ENCODE data around the gene MYZAP.

The MYZAP gene

DNA sequence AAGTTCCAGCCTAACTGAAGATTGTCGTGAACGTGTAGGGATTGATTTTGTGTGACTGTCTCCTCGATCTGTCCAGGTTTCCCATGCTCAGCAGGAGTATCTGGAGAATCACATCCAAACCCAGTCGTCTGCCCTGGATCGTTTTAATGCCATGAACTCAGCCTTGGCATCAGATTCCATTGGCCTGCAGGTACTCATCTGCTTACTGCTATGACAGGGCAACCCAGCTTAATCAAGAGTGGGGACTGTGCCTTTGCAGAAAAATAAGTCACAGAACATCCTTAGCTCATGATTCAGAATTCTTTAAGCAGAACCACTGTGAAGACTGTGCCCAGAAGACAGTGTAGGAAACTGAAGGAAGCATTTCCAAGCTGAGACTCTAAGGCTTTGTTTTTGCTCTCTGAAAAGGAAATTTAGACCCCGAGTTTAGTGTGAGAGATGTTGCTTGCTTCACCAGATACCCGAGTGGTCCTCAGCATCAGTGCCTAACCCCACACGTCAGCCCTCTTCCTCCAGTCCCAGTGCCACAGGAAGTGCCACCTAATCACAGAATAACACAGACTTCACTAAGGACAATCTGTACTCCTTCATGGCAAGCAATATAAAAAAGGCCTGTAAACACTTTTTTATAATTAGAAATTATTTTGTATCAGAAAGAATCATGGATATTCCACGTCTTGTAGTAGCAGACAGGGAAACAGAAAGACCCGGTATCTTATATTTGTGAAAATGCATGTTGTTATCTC is 34.2 kb downstream of the MYZAP start:
- no peak for DNase-seq (ENCODE audit: low read depth in 2 of 2)

DNA sequence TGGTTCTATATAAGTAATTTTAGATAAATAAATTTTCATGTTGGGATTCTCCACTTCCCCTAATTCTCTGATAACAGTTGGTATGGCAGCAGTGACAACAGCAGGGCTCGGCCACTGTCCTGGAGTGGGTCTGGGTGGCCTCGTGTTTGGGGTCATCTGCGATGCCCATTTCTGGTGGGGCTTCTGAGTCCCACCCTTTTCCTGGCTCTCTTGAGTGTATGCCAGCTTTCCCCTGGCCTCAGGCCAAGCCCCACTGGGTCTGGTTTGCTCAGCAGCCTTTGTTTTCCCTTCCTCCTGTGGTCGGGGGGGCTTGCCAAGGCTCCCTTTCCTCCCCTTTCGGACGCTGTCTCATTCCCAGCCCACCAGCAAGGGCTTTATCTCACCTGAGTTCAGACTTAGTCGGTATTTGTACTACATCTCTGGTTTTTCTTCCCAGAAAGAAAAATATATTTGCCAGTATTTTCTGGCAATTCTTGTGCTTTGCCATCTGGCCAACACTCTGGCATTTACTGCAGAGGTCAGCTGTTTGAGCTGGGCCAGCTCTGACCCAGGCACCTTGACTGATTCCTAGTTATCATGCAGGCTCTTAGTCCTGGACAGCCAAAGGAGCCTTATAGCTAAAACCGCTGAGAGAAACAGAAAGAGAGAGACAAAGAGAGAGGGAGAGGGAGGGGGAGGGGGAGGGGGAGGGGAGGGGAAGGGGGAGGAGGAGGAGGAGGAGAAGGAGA is 35.2 kb downstream of the MYZAP start:
- no peak for DNase-seq (ENCODE audit: low read depth in 2 of 2)

DNA sequence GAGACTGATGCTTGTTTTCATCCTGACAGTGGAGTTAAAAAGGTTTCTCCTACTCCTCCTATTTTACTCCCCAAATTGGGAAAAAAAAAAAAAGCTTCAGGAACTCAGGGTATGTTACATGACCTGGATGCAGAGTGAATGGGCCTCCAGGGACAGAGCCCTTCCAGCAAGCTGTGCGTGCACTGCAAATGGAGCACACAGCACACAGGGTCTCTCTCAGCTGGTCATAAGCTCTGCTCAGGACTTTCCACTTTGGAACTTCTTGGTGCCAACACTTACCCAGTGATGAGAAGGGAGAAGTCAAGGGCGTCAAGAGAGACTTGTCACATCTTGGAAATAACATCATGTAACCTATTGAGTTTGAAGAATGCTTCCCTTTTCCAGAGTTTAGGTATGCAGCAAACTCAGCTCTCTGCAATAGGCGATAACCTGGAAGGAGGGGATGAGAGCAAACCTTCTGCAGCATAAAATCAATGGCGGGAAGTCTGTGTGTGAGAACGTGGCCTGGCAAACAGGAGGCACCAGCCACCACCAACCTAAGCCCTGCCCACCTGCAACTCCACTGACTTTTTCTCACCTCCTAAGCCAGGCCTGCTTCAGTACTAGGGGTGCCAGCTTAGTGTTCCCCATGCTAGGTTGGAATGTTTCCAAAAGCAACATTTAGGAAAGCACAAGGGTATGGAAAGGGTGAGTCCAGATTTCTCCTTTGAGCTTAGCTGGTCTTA is 39.8 kb downstream of the MYZAP start:
- no peak for DNase-seq (ENCODE audit: low read depth in 2 of 2)

DNA sequence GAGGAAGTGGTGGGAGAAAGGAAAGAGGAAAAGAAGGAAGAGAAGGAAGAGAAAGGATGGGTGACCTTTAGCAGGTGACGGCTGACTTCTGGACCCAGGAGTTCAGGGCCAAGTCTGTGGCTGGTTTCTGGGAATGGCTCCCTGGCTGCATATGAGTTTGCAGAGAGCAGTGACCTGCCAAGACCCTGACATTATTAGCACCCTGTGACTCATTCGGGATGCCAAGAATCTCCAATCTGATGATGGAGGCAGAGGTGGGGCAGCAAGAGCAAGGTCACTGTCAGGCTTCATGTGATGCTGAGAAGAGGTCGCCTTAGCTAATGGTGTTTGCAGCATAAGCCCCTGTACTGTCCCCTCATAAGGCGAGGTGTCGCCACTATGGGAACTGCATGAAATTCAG is 42.6 kb downstream of the MYZAP start:
- no peak for DNase-seq (ENCODE audit: low read depth in 2 of 2)

DNA sequence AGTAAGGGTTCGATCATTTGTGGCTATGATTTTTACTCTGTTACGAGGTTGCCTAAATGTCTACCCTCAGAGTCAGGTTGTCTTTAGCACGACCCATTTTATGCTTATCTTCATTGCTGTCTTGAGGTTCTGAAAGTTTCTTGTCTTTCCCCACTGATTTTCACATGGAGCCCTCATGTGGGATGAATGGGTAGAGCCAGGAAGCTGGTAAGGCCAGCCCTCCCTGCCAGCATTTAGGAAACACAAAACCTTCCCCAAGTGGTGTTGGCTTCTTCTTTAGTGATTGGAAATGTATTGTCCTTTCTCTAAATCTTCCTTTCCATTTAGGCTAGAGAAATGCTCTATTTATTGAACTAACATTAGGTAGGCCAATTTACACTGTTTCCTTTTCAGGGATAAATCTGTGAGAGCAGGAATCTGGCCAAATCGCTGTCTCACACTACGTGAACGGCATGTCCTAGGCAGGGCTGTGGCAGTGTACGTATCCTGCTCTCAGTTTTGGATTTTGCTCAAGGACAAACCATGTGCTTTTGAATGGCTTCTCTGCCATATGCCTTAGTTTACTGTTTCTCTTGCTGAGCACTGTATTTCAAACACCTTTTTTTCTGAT is 43.7 kb downstream of the MYZAP start:
- no peak for DNase-seq (ENCODE audit: low read depth in 2 of 2)

DNA sequence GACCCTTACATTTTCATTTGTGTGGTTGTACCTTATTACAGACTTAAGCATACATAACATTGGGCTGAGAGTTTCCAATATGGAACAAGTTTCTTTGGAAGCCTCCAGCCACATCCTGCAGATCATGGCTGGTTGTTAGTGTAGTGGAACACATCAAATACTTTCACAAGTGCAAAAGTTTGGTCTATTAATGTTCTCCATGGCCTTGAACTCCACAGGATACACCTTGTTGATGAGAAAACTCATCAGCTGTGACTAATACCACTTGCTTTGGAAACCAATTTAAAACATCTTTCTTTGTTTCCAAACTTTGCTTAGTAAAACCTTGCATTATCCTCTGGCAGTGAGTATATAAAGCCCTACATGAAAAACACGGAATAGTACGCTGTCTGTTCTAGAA is 46.1 kb downstream of the MYZAP start:
- no peak for DNase-seq (ENCODE audit: low read depth in 2 of 2)

DNA sequence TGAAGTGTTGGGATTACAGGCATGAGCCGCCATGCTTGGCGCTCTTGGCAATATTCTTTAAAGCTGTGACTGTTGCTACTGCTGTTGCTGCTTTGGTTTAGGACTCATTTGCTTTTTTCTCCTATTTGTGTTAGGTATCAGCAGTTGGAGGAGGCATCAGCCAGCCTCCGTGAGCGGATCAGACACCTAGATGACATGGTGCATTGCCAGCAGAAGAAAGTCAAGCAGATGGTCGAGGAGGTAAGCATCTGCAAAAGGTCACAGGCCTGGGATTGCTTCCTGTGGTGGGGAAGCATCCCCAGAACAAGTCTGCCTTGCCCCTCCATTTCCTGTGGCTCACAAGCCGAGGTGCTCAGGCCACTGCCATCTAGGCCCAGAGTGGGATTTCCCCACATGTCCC is 47.6 kb downstream of the MYZAP start:
- DNase-seq (ENCODE audit: low read depth in 2 of 2), result no peak

DNA sequence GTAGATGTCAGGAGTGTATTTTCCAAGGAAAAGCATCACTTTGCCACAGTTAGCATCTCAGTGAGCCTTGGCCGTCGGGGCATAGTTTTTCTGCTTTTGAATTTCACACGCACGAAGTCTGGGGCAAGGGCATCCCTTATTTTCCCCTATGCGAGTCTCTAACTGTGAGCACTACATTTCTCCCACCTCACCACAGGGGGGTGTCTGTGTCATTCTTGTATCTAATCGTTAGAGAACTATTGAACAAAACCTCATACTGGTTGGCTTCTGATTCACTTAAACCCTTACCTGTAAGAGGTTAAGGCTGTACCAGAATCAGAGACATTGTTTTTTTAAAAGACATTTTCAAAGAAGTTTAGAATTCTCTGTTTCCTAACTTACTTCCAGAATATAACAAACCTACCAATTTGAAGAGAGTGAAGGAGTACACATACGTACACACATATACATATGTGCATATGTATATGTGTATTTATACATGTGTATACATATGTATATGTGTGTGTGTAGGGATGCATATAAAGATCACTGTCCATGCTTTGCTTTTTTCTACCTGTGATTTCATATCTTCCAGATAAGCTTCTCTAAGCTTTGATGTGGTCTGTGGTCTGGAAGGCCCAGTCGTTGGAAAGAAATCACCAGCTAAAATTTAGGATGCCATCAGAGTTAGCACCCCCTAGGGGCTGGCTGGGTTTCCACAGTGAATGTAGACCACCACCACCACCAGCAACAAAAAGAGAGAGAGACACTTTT is 49.4 kb downstream of the MYZAP start:
- no peak for DNase-seq (ENCODE audit: low read depth in 2 of 2)

DNA sequence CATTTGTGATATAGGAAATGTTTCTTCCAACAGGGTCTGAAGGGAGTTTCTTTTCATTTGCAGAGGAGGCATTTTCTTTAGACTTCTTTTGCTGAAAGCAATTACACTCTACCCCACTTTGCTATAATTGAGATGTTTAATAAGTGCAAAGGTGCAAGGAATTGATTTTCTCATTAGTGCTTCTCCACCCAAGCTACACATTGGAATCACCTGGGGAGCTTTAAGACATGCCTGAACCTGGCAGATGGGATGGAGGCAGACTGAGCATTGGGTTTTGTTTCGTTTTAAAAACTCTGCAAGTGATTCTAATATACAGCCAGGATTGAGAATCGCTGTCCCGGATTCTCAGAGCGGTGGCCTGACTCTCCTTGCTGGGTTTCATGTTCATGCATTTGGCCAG is 52.1 kb downstream of the MYZAP start:
- DNase-seq (ENCODE audit: low read depth in 2 of 2), result no peak

DNA sequence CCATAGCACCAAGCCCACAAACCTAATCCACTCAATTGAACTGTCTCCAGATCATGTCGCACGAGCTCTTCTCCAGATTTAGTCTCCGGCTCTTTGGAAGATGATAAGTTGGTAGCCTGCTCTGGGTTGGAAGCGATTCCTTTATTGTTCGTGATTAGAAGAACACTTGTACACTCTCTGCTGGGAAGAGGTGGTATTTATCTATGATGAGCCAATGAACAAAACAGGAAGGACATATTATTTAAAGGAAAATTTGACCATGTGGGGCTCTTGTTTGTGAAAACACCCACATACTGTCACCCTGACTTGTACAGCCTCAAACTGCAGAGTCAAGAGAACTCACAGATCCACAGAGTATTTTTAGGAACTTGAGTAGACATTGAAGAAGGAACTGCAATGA is 54.4 kb downstream of the MYZAP start:
- DNase-seq (ENCODE audit: low read depth in 2 of 2), result no peak

DNA sequence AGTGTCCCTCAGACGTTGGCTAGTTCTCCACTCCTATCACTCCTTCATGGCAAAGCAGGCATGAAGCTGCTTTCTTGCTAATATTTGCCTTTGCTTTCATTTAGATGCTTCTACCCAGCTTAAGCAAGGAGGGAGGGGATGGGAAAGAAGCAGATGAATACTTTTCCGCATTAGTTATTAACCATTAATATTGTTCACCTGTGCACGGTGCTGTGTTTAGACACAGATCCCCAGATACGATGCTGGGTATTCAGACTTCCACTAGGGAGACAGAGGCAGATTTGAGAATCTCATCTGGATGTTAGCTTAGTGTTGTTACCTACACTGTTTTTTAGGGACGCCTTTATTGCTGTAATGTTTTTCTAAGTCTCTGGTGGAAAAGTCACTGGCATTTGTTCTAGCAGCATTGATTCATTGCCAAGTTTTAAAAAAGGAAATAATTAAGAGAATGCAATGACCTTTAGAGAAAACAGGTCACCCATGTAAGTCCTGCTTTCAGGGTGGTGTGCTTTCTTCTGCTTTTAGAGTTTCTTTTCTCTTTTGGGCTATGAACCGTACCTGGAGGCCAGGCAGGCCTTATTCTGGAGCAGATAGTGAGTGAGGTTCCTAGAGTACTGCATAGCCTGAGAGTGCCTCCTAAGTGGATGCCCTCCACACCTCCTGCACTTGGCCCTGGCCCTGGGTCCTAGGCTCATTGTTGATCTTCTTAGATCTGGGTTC is 55.5 kb downstream of the MYZAP start:
- DNase-seq (ENCODE audit: low read depth in 2 of 2), result no peak

DNA sequence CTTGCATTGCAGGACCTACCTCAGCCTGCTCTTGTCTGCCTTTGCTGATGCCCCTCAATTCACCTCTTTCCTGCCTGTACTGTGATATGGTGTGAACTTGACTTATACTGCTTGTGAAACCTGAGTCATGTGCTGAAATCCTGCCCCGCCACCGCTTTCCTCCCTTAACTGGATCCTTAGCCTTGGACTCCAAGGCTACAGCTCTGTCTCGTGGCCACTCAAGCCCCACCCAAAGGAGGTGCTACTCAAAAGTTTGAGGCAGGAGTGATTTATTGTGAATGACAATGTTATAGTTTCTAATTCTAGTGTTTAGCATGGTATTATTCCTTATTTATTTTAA is 56.1 kb downstream of the MYZAP start:
- DNase-seq (ENCODE audit: low read depth in 2 of 2), result no peak

DNA sequence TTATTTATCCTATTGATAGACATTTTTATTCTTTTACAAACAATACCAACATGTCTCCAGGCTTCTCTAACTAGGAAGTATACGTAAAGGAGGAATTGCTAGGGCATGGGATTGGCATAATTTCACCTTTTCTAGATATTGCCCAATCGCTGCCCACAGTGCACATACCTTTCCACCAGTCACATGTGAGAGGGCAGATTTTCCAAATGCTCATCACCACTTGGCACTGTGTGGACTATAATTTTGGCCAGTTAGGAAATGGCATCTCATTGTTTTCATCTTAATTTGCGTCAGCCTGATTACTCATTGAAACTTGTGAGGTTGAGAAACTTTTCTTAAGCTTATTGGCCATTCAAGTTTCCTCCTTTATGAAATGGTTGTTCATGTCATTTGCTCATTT is 57.4 kb downstream of the MYZAP start:
- DNase-seq (ENCODE audit: low read depth in 2 of 2), result no peak

DNA sequence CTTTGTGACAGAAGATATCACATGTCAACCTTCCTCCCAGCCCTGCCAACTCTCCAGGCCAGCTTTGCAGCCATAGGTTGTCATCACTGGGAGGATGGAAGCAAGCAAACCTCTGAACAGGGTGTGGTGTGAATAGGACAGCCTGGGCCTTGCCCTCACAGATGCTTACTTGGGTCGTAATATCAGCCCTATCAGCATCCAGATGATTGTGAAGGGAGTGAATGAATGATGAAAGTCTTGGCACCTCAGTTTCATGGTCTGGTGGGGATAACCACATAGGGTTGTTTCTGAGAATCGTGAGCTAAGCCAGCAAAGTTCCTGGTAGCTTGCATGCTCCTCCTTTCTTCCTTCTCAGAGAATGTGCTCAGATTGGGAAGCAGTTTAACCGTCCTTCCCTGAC is 59.7 kb downstream of the MYZAP start:
- no peak for DNase-seq (ENCODE audit: low read depth in 2 of 2)

DNA sequence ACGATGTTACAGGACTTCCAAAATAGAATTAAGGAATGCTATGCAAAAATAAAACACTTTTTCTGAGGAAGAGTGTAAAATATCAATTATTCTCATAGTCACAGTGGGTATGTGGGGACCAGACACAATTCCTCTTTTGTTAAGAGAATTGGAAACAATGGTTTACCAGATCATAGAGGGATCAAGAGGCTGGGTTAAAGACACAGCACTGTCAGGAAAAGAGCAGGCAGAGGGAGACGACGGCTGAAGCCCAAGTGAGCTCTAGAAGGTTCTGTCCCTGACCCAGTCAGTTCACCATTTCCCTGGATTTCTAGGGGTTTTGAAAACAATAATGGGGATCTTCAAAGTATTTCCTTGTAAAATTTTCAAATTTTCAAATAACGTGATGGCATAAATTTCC is 60.8 kb downstream of the MYZAP start:
- DNase-seq (ENCODE audit: low read depth in 2 of 2), result no peak

DNA sequence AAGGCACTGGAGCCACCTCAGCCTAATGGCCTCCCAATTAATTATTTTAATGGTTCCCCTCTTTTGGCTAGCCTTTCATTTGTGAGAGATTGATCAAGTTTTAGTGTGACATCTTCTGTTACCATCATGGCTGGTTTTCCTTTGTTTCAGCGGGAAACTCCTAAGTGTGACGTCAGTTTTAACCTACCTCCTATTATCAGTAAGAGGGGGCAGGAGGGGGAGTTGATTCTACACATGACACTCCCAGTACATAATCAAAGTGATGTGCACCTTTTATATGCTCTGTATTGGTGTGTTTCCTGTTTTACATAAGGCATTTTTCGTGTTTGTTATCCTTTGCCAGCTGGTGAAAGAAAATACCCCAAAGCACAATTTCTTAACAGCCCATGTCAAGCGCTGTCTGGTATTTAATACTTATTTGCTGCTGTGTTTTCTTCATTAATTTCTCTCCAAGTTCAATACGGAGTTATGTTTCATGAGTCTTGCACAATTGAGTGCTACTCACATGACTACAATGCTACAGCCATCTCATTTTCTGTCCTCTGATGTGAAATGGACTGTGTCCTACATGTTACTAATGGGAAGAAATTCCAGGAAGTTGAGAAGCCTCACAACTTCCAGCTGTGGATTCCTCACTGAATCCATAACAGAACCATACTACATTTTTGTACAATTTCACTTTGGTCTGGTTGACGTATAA is 62.6 kb downstream of the MYZAP start:
- no peak for DNase-seq (ENCODE audit: low read depth in 2 of 2)

DNA sequence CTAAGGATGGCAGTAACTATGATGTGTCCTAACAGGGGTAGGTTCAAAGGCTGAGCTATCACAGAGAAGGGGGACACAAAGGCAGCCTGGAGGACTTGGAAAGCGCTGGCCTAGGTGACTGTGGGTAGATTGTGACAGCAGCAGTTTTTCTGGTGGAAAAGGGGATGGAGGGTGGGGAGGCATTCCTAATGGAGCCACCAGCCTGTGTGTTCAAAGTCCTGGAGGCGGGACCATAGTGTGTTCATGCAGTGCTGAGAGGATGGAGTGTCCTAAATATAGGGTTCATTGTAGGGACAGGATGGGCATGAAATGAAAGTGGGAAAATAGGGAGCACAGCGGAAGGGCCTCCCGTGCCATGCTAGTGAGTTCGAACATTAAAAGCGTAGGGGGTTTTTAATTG is 63.3 kb downstream of the MYZAP start:
- no peak for DNase-seq (ENCODE audit: low read depth in 2 of 2)

DNA sequence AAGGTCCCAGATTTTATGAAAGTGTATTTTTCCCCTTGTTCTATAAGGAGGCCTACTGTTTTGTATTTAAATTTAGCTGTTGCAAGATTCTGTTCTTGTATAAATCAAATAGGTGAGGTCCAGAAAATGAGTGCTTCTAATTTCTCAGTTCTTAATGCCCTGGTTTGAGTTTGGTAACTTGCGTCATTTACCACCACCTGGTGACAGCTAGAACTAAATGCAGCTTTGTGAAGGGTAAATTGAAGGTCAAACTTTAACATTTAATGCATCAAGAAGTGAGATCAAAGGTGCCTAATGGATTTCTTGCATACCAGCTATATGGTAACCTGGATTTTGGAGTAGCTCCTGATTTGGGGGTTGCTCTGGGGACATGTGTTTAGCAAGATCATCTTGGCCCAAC is 64.1 kb downstream of the MYZAP start:
- no peak for DNase-seq (ENCODE audit: low read depth in 2 of 2)

DNA sequence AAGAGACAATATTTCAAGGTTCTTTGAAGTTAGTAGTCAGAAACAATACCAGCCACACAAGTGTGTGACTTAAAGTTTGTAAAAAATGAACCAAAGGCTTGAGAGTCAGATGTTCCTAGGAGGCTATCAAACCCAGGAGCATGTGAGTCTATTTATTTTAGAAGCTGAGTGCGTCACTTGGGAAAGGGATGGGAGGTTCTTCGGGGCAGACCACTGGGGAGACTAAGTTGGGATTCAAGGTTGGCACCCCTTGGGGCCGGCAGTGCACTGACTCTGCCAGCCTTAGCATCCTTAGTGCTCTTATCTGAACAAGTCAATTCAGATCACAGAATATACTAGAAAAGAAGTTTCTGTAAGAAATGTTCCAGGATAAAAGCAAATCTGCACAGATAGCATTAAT is 64.7 kb downstream of the MYZAP start:
- DNase-seq (ENCODE audit: low read depth in 2 of 2), result no peak

DNA sequence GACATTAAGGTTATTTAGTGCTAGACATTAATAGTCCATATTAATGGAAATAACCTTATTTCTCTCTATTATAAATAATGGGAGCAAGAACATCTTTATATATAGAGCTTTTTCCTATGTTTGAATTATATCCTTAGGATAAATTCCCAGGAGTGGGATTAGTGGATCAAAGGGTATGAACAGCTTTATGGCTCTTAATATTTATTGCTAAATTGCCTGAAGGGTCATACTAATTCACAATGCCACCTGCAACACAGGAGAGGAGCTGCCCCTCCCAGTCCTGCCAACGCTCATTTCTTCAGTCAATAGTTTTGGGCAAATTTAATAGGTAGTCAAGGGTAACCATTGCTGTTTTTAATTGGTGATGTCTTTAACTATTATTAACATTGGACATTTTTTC is 65.9 kb downstream of the MYZAP start:
- DNase-seq (ENCODE audit: low read depth in 2 of 2), result no peak
